ENCODE results near the gene MRPS11.

- TF ChIP-seq POLR2AphosphoS5 (IDR thresholded peaks at IDR 0.05; ENCODE audit: control insufficient read depth, insufficient read depth, low read depth, low read length) = no peak
- TF ChIP-seq NFRKB (IDR thresholded peaks at IDR 0.05; ENCODE audit: low read depth) = no peak
- TF ChIP-seq NRF1 (conservative IDR thresholded peaks at IDR 0.05 in 1 of 2, IDR thresholded peaks at IDR 0.05 in 1 of 2) = no peak
- no peak for TF ChIP-seq CTCF (IDR thresholded peaks at IDR 0.05 in 2 of 3, conservative IDR thresholded peaks at IDR 0.05 in 1 of 3; ENCODE audit: insufficient read depth in 2 of 3, low read depth in 1 of 3, low read length in 3 of 3)
- no peak for TF ChIP-seq ZBTB43 (CRISPR knock-in tag; IDR thresholded peaks at IDR 0.05)
- no peak for TF ChIP-seq ATF3 (IDR thresholded peaks at IDR 0.05)
- TF ChIP-seq ATF3 (CRISPR knock-in tag; conservative IDR thresholded peaks at IDR 0.05) = no peak
- no peak for TF ChIP-seq ZNF232 (CRISPR knock-in tag; IDR thresholded peaks at IDR 0.05)
- TF ChIP-seq ZNF143 (CRISPR knock-in tag; IDR thresholded peaks at IDR 0.05) = no peak
- TF ChIP-seq ZBTB11 (CRISPR knock-in tag; IDR thresholded peaks at IDR 0.05) = no peak
- TF ChIP-seq POU5F1 (IDR thresholded peaks at IDR 0.05; ENCODE audit: borderline replicate concordance, low read depth, low read length, partially characterized antibody) = no peak
- TF ChIP-seq ZNF644 (tag; IDR thresholded peaks at IDR 0.05; ENCODE audit: low read depth) = no peak
These were observed 29.7 kb downstream of the MRPS11 start for GRCh38 chr15:88497109-88497765.

Measured in K562 (cell line).